HL-60 (cell line): ENCODE results near the gene FABP6.

ENCODE experiments used
- DNase-seq, 2 experiments: peaks; one replicate each; pipeline ENCODE4 v3.0.0-alpha.2; 2010 to 2020; ENCODE audit warnings: low read depth in 1 of 2, low spot score in 1 of 2
- H3K27ac ChIP-seq: fragments of 250-450 bp; sonication (Bioruptor Pico); replicated peaks from 2 replicates; pipeline ENCODE4 v1.5.1; 2020; ENCODE audit warnings: mild to moderate bottlenecking, moderate library complexity
- H3K27me3 ChIP-seq: fragments of 250-450 bp; sonication (Bioruptor Pico); 2 replicates; pipeline ENCODE4 v1.5.1; 2021; ENCODE audit warnings: mild to moderate bottlenecking, moderate library complexity; ENCODE audit not compliant: insufficient read depth, poor library complexity, severe bottlenecking
- H3K4me3 ChIP-seq: replicated peaks from 2 replicates; pipeline ENCODE4 v1.5.1; 2011; ENCODE audit warnings: mild to moderate bottlenecking, control low read depth, low read length; ENCODE audit not compliant: insufficient read depth
- GABPA ChIP-seq: IDR thresholded peaks from 2 replicates; pipeline ENCODE4 v1.6.1; 2012; ENCODE audit warnings: low read depth
- POLR2AphosphoS5 ChIP-seq: IDR thresholded peaks from 2 replicates; pipeline ENCODE4 v1.6.1; 2012; ENCODE audit warnings: low read depth
- REST ChIP-seq: IDR thresholded peaks from 2 replicates; pipeline ENCODE4 v1.6.1; 2012; ENCODE audit warnings: low read depth; ENCODE audit not compliant: insufficient replicate concordance
- SPI1 ChIP-seq: IDR thresholded peaks from 2 replicates; pipeline ENCODE4 v1.6.1; 2012; ENCODE audit warnings: low read depth, mild to moderate bottlenecking, borderline replicate concordance
- TF ChIP-seq, protein P1 (sequence below): IDR thresholded peaks from one replicate; pipeline ENCODE4 v1.5.1; 2011; ENCODE audit warnings: low read length, control low read depth, inconsistent platforms; ENCODE audit not compliant: insufficient read depth

Gene FABP6

DNA sequence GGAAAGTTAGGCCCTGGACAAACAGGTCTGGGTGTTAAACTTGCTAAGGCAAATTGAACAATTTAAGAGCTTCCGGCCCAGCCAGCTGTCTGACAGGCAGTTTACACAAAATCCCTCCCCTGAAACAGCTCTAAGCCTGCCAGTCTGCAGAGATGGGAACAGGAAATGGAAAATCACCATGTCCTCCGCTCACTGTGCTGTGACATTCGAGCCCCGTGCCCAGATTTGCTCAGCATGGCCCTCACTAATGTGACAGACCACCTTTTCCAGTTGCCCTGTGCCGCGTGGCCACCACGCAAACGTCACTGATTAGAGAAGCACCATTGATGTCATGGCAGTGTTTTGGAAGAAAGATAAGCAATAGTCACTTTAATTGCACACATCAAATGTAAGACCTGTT lies 42.1 kb downstream of the FABP6 start:
- no peak for DNase-seq
- Histone ChIP-seq H3K27me3 (no peaks in the 10 kb centered on the region), H3K27ac (no peak overlapping the region), H3K4me3 (no peak overlapping the region)
- TF ChIP-seq SPI1 = no peak
- no peak for TF ChIP-seq POLR2AphosphoS5
- no peak for TF ChIP-seq GABPA
- TF ChIP-seq, protein P1, sequence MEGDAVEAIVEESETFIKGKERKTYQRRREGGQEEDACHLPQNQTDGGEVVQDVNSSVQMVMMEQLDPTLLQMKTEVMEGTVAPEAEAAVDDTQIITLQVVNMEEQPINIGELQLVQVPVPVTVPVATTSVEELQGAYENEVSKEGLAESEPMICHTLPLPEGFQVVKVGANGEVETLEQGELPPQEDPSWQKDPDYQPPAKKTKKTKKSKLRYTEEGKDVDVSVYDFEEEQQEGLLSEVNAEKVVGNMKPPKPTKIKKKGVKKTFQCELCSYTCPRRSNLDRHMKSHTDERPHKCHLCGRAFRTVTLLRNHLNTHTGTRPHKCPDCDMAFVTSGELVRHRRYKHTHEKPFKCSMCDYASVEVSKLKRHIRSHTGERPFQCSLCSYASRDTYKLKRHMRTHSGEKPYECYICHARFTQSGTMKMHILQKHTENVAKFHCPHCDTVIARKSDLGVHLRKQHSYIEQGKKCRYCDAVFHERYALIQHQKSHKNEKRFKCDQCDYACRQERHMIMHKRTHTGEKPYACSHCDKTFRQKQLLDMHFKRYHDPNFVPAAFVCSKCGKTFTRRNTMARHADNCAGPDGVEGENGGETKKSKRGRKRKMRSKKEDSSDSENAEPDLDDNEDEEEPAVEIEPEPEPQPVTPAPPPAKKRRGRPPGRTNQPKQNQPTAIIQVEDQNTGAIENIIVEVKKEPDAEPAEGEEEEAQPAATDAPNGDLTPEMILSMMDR = no peak
- TF ChIP-seq REST = no peak

DNA sequence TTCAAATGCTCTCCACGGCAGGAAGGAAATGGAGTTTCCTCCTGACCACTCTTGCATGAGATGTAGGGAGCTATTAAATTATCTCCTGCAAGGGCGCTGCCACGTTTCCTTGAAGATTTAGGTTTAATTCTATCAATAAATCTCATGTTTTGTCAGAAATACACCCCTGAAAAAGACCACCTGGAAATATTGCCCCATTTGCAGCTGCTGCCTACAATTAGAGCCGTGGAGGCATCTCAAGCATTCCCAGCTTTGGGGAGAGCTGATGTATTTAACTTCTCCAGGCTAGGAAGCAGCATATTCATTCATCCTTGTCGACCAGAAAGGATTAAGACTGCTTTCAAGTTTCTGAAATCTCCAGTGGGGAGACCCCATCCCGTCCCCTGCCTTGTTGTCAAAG lies 42.5 kb downstream of the FABP6 start:
- TF ChIP-seq SPI1 (no peak), GABPA (no peak), POLR2AphosphoS5 (no peak), REST (no peak)
- TF ChIP-seq, protein P1 = no peak
- Histone ChIP-seq H3K27me3 (no peaks in the 10 kb centered on the region), H3K27ac (no peak overlapping the region), H3K4me3 (no peak overlapping the region)
- DNase-seq = no peak

- no peak for TF ChIP-seq SPI1
- no peak for TF ChIP-seq POLR2AphosphoS5
- TF ChIP-seq GABPA = no peak
- no peak for TF ChIP-seq REST
- TF ChIP-seq, protein P1 = no peak
- Histone ChIP-seq H3K27me3 (peaks cover 2% of the 10 kb centered on the region), H3K4me3 (no peak overlapping the region), H3K27ac (no peak overlapping the region)
- no peak for DNase-seq
Observed at GRCh38 chr5:160272264-160272663, 43.0 kb downstream of the FABP6 start.
